Frontal cortex (tissue), 4 donors: Measurements from ENCODE around the gene SSBP3. TPM values are rescaled to one million over a fixed set of nuclear protein-coding genes. Genes with fewer than 3 reads are reported as not detected.

Experiments used
- DNase-seq, 2 donors: peaks; one replicate each; pipeline ENCODE4 v3.0.0; 2012; ENCODE audit warnings: low spot score in 2 of 2
- FAIRE-seq: peaks from 2 replicates; lab custom pipeline; 2012; peaks lifted over from hg19 to GRCh38; lab: Jason Lieb, UNC
- total RNA-seq: library from RNA; depleted of rRNA; stranded (reverse); fragments of >200 nt; gene quantifications from one replicate; pipeline ENCODE4 v1.2.3, GENCODE V29; 2014
- donor health status: control.
- donor health status: control.
- donor health status: control.

SSBP3 gene
- total RNA-seq, 1 donor from 2014 or later: 39.1 TPM

DNA sequence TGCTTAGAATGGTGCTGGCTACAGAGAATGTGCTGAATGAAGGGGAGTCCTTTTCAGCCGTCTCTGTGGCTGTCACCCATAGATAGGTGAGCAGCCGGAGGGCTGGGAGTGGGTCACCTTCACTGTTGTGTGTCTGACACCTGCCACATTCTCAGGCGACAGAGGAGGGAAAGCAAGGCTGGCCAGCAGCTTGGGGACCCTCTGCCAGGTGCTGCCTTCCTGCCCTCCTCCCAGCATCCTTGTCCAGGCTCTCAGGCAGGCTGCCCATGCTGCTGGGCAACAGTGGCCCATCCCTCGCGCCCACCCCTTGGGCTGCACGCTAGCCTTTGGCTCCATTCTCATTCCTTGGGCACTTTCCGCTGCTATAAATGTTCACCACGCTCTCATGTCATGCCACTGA, 228.5 kb downstream of the SSBP3 start:
- DNase-seq: no peak
- FAIRE-seq: no peak

DNA sequence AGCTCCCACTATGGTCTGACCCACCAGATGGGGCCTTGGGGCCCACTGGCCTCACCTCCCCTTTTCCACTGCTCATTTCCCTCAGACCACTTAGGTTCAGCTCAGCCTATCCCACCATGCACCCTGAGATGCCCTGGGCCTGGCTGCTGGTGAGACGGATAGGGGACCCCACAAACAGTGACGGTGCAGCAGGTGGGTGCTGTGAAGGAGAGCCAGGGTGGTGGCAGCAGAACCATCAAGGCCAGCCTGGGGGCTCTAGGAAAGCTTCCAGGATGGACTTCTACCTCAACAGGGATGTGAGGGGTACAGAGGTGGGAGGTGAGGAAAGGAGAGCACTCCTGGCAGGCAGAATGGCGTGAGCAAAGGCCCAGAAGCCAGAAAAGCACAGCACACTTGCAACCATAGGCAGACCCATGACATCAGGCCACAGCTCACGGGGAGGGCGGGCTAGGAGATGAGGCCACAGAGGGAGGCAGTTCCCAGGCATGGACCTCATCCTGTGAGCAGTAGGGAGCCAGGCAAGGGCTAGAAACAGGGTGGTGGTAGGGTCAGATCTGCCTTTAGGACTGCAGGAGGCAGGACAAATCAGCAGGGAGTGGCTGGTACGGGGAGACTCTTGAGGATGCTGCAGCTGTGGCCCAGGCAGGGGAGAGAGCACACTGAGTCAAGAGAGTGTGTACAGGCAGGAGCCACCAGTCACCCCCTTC, 229.4 kb downstream of the SSBP3 start:
- FAIRE-seq (no peak), DNase-seq (no peak)

Other genes with a start within 250 kb of the SSBP3 start
- 4.5 TPM for gene CYB5RL, start 206.4 kb downstream of the SSBP3 start, total RNA-seq
- 29.3 TPM for gene MRPL37, start 206.2 kb downstream of the SSBP3 start, total RNA-seq
- 1.2 TPM for gene ACOT11, start 141.8 kb upstream of the SSBP3 start, total RNA-seq
- not detected for gene FAM151A, start 217.1 kb upstream of the SSBP3 start, total RNA-seq
- 0.82 TPM for gene MROH7, start 235.4 kb upstream of the SSBP3 start, total RNA-seq